ENCODE data around the gene POM121L12.

DNA sequence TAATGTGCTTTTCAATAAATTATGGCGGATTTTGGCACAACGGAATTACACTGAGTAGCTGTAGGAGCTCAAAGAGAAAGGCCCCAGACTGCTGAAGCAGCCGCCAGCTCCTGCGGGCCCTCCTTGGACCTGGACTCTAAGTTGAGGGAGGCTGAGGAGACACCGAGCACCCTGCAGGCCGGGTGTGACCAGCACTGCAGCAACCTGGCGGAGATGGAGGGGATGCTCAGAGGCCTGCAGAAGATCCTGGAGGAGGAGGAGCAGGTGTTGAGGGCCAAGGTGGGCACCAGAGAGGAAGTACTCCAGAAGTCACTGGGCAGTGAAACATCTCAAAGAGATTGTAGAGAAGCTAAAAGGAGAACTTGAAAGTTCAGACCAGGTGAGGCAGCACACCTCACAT, 33.0 kb upstream of the POM121L12 start:
- TF ChIP-seq, protein P1, sequence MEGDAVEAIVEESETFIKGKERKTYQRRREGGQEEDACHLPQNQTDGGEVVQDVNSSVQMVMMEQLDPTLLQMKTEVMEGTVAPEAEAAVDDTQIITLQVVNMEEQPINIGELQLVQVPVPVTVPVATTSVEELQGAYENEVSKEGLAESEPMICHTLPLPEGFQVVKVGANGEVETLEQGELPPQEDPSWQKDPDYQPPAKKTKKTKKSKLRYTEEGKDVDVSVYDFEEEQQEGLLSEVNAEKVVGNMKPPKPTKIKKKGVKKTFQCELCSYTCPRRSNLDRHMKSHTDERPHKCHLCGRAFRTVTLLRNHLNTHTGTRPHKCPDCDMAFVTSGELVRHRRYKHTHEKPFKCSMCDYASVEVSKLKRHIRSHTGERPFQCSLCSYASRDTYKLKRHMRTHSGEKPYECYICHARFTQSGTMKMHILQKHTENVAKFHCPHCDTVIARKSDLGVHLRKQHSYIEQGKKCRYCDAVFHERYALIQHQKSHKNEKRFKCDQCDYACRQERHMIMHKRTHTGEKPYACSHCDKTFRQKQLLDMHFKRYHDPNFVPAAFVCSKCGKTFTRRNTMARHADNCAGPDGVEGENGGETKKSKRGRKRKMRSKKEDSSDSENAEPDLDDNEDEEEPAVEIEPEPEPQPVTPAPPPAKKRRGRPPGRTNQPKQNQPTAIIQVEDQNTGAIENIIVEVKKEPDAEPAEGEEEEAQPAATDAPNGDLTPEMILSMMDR (IDR thresholded peaks at IDR 0.05): no peak
- no peak for TF ChIP-seq POLR2AphosphoS5 (IDR thresholded peaks at IDR 0.05)
